ENCODE data around the gene DNAJC12.

DNA sequence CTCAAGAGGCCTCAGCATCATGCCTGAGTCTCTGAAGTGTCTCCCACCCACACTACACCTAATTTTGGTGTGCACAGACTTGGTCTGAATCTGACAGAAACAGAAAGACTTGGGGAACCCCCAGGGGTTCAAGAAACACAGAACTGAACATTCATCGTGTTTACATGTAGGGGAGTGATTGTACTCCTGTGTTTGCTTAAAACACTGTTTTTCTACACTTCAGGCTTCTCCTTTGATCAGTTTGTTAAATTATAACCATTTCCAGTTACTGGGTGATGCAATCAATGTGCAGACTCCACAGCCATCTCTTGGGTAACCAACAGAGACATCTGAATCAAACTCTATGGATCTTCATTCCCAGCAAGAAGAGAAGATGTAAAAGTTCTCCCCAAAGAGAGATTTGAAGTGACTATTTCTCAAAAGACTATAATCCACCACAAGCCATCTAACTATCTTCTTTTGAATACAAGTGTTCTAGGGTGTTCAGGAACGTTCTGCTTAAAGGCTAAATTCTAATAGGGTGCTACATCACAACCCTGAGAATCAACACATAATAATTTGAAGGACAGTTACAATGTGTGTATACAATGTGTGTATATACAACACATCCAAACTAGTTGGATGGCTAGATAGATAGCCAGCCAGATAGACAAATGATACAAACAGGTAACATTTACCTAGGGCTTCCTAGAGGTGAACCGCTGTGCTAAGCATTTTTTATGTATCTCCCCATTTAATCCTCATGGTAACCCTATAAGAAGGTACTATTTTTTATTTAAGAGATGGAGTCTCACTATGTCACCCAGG lies 34.2 kb downstream of the DNAJC12 start:
- TF ChIP-seq, protein P1, sequence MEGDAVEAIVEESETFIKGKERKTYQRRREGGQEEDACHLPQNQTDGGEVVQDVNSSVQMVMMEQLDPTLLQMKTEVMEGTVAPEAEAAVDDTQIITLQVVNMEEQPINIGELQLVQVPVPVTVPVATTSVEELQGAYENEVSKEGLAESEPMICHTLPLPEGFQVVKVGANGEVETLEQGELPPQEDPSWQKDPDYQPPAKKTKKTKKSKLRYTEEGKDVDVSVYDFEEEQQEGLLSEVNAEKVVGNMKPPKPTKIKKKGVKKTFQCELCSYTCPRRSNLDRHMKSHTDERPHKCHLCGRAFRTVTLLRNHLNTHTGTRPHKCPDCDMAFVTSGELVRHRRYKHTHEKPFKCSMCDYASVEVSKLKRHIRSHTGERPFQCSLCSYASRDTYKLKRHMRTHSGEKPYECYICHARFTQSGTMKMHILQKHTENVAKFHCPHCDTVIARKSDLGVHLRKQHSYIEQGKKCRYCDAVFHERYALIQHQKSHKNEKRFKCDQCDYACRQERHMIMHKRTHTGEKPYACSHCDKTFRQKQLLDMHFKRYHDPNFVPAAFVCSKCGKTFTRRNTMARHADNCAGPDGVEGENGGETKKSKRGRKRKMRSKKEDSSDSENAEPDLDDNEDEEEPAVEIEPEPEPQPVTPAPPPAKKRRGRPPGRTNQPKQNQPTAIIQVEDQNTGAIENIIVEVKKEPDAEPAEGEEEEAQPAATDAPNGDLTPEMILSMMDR (IDR thresholded peaks at IDR 0.05), result no peak
- no peak for TF ChIP-seq POLR2A (IDR thresholded peaks at IDR 0.05)

Data from suprapubic skin (tissue), 3 donors.